ENCODE results near the gene GNAT1. TPM values are rescaled to one million over a fixed set of nuclear protein-coding genes. Genes with fewer than 3 reads are reported as not detected.

The GNAT1 gene
- total RNA-seq, 1 experiment from 2014 or later, result 0.50 TPM

DNA sequence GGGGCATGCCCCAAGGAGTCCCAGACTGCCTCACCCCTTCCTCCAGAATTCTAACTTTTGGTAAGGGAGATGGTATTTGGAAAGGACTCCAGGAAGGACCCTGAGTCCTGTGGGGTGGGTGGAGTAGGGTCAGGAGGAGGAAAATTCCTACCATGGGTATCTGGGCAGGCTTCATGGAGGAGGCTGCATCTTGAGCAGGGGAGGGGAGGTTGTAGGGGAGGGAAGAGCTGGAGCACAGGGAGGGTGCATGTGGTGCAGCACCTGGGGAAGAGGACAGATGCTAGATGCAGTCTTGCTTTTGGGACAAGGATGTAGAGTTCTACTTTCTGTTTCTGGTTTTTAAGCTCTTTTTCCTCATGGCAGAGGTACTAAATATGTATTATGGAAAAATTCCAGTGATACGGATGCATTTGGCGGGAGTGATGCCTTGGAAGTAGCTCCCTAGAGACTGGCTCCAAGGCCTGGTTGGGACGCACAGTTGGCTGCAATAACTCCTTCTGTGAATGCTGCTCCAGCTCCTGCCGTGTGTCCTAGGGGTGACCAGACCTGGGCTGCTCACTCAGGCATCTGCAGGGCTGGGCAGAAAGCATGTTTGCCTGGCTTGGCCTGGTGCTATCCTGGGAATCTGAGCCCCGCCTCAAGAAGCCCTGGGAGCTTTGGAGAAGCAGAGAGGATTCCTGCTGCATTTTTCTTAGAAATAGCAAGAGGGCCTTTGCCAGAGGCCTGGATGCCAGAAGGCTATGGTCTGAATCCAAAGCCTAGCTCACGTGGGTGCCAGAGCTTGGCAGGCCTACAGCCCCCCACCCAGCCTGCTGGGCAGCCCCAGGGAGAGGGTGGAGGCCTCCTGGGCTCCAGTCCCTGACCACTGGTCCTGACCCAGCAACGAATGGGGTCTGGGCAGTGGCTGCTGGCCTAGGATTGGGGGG is 26.2 kb upstream of the GNAT1 start:
- peaks cover 16% of the 10 kb centered on the region for H3K4me1 Mint-ChIP-seq (ENCODE audit: low read depth, unreplicated experiment)
- H3K27ac Mint-ChIP-seq (ENCODE audit: unreplicated experiment), result no peak overlapping the region
- no peaks in the 10 kb centered on the region for H3K27me3 ChIP-seq (replicated peaks; ENCODE audit: control insufficient read depth, insufficient read depth, low read length)
- no peaks in the 10 kb centered on the region for H3K9me3 ChIP-seq
- no peaks in the 10 kb centered on the region for H3K27me3 Mint-ChIP-seq (ENCODE audit: insufficient read depth, unreplicated experiment)
- peaks cover 25% of the 10 kb centered on the region for H3K4me1 ChIP-seq
- ChIA-PET CTCF (interaction anchor here (0.7 to 1.3 kb wide), 2 partner anchors 9 to 100 kb away, joined by 3 to 5 read pairs; no protein-coding TSS in a partner anchor), POLR2A (no interaction called here)
- TF ChIP-seq, protein P1, sequence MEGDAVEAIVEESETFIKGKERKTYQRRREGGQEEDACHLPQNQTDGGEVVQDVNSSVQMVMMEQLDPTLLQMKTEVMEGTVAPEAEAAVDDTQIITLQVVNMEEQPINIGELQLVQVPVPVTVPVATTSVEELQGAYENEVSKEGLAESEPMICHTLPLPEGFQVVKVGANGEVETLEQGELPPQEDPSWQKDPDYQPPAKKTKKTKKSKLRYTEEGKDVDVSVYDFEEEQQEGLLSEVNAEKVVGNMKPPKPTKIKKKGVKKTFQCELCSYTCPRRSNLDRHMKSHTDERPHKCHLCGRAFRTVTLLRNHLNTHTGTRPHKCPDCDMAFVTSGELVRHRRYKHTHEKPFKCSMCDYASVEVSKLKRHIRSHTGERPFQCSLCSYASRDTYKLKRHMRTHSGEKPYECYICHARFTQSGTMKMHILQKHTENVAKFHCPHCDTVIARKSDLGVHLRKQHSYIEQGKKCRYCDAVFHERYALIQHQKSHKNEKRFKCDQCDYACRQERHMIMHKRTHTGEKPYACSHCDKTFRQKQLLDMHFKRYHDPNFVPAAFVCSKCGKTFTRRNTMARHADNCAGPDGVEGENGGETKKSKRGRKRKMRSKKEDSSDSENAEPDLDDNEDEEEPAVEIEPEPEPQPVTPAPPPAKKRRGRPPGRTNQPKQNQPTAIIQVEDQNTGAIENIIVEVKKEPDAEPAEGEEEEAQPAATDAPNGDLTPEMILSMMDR (IDR thresholded peaks at IDR 0.05; ENCODE audit: insufficient read depth in 1 of 2, low read depth in 1 of 2, low read length in 1 of 2, severe bottlenecking in 1 of 2, unreplicated experiment in 1 of 2), result no peak
- no peaks in the 10 kb centered on the region; the same call in 1 of the 2 replicates for H3K36me3 ChIP-seq (ENCODE audit: control insufficient read depth, insufficient read depth, low read length)
- no peaks in the 10 kb centered on the region for H3K36me3 Mint-ChIP-seq (ENCODE audit: insufficient read depth, unreplicated experiment)
- intact Hi-C loops (cut with micrococcal nuclease; ENCODE audit: unreplicated experiment), result no loop called here
- no peak overlapping the region for H3K4me3 Mint-ChIP-seq (ENCODE audit: unreplicated experiment)
- peak in 1 of 2 experiments; percentile 60 for DNase-seq
- no TSS peak for BruUV-seq (replicated peaks)
- H3K9me3 Mint-ChIP-seq (ENCODE audit: unreplicated experiment), result no peaks in the 10 kb centered on the region
- no peak overlapping the region for H3K4me3 ChIP-seq (ENCODE audit: low read depth, low read length)

DNA sequence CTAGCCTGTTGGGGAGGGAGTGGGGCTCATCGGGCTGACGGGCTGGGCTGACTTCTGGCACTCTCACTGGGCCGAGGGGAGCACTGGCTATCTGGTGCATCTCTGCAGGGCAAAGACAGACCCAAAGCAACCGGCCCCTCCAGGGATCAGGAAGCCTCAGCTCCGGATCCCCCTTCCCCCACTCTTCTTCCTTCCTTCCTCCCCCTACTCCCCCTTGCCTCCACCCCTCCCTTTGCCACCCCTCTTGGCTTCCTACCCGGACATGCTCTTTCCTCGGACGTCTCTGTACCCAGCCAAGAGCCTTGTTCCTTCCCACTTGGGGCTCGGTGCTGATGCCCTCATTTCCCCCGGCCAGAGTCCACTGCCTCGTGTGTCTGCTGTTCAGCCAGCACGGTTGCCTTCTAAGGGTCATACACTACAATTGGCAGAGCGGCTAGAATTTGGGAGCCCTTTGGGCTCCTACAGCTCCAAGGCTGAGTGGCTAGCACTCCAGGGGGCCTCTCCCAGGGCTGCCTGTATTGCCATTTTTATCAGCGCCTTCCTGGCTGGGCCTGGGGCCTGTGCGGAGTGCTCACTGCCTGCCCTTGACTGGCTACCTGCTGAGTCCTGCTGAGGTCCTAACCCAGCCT is 25.4 kb upstream of the GNAT1 start:
- no peak for DNase-seq
- intact Hi-C loops (cut with micrococcal nuclease; ENCODE audit: unreplicated experiment), result no loop called here
- peaks cover 25% of the 10 kb centered on the region for H3K4me1 ChIP-seq
- Mint-ChIP-seq H3K9me3 (ENCODE audit: unreplicated experiment) (no peaks in the 10 kb centered on the region), H3K36me3 (ENCODE audit: insufficient read depth, unreplicated experiment) (no peaks in the 10 kb centered on the region), H3K4me1 (ENCODE audit: low read depth, unreplicated experiment) (peaks cover 16% of the 10 kb centered on the region), H3K27ac (ENCODE audit: unreplicated experiment) (peak overlapping the region; percentile 44), H3K4me3 (ENCODE audit: unreplicated experiment) (no peak overlapping the region), H3K27me3 (ENCODE audit: insufficient read depth, unreplicated experiment) (no peaks in the 10 kb centered on the region)
- TF ChIP-seq, protein P1 (IDR thresholded peaks at IDR 0.05; ENCODE audit: insufficient read depth in 1 of 2, low read depth in 1 of 2, low read length in 1 of 2, severe bottlenecking in 1 of 2, unreplicated experiment in 1 of 2), result no peak
- CTCF ChIA-PET, result interaction anchor here (1.3 kb wide), 1 partner anchor 9 kb away, joined by 5 read pairs; no protein-coding TSS in a partner anchor
- H3K36me3 ChIP-seq (ENCODE audit: control insufficient read depth, insufficient read depth, low read length), result no peaks in the 10 kb centered on the region; the same call in 1 of the 2 replicates
- POLR2A ChIA-PET, result no interaction called here
- no peak overlapping the region for H3K4me3 ChIP-seq (ENCODE audit: low read depth, low read length)
- H3K9me3 ChIP-seq, result no peaks in the 10 kb centered on the region
- no peaks in the 10 kb centered on the region for H3K27me3 ChIP-seq (replicated peaks; ENCODE audit: control insufficient read depth, insufficient read depth, low read length)
- BruUV-seq (replicated peaks), result no TSS peak

DNA sequence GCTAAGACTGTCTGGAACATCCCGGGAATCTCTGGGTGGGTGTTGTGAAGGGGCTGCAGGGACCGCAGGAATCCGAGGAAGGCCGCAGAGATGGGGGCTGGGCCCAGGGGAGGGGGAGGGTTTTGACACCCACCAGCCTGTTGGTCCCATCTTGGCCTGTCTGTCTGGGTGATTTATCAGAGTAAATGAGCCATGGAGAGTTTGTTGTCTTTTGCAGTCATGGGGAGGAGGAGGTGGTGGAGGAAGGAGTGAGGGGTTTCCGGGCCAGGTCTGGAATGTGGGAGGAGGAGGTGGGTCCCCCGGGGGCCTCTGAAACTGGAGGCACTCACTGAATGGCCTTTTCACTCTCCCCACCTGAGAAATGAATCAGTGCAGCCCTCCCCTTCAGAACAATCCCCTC is 24.8 kb upstream of the GNAT1 start:
- ChIA-PET CTCF (no interaction called here), POLR2A (no interaction called here)
- H3K27me3 Mint-ChIP-seq (ENCODE audit: insufficient read depth, unreplicated experiment), result no peaks in the 10 kb centered on the region
- H3K36me3 Mint-ChIP-seq (ENCODE audit: insufficient read depth, unreplicated experiment), result no peaks in the 10 kb centered on the region
- intact Hi-C loops (cut with micrococcal nuclease; ENCODE audit: unreplicated experiment), result no loop called here
- H3K4me3 Mint-ChIP-seq (ENCODE audit: unreplicated experiment), result no peak overlapping the region
- Histone ChIP-seq H3K36me3 (ENCODE audit: control insufficient read depth, insufficient read depth, low read length) (no peaks in the 10 kb centered on the region; the same call in 1 of the 2 replicates), H3K27me3 (replicated peaks; ENCODE audit: control insufficient read depth, insufficient read depth, low read length) (no peaks in the 10 kb centered on the region), H3K4me1 (peaks cover 25% of the 10 kb centered on the region), H3K9me3 (no peaks in the 10 kb centered on the region), H3K4me3 (ENCODE audit: low read depth, low read length) (no peak overlapping the region)
- BruUV-seq (replicated peaks), result no TSS peak
- H3K9me3 Mint-ChIP-seq (ENCODE audit: unreplicated experiment), result no peaks in the 10 kb centered on the region
- peak overlapping the region; percentile 44 for H3K27ac Mint-ChIP-seq (ENCODE audit: unreplicated experiment)
- TF ChIP-seq, protein P1 (IDR thresholded peaks at IDR 0.05; ENCODE audit: insufficient read depth in 1 of 2, low read depth in 1 of 2, low read length in 1 of 2, severe bottlenecking in 1 of 2, unreplicated experiment in 1 of 2), result no peak
- DNase-seq, result no peak
- peaks cover 16% of the 10 kb centered on the region for H3K4me1 Mint-ChIP-seq (ENCODE audit: low read depth, unreplicated experiment)
